ENCODE measurements around the gene NOL7. TPM values are rescaled to one million over a fixed set of nuclear protein-coding genes. Genes with fewer than 3 reads are reported as not detected.

The NOL7 gene
- 97.7 and 100 TPM in 2 replicates for total RNA-seq

DNA sequence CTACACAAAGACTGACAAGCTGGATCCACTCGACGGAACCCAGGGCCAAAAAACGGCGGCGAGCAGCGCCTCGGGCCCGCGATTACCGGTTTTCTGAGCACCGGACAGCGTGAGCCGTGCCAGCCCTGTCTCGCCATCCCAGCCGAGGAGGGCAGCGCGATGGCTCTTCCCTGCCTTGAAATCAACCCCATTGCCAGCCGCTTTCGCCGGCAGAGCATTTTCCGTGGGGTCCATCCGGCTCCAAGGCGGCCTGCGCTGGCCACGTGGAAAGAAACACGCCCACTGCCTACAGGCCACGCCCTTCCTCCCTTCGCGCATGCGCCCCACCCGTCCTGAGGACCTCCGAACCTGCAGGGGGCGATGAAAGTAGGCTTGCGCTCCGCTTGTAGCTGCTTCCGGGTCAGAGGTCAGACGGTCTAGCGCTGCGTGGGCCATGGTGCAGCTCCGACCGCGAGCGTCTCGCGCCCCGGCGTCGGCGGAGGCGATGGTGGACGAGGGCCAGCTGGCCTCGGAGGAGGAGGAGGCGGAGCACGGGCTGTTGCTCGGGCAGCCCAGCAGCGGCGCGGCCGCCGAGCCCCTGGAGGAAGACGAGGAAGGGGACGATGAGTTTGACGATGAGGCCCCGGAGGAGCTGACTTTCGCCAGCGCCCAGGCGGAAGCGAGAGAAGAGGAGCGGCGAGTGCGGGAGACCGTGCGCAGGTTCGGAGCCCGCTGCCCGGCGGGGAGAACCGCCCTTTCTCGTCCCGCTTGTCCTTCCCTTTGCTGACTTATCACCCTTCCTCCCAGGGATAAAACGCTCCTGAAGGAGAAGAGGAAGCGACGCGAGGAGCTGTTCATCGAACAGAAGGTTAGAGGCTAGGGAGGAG is at the start of gene NOL7:
NOL7 (plus strand) TSS at position 410 of the 866 bp plus-strand sequence; CDS start at position 434, 24 bp downstream.
- H3K4me1 Mint-ChIP-seq (ENCODE audit: low read depth): peaks cover 54% of the 10 kb centered on the region
- H3K27ac Mint-ChIP-seq: peak within 1 kb of the TSS; percentile 87
- no peaks in the 10 kb centered on the region for H3K27me3 Mint-ChIP-seq (ENCODE audit: insufficient read depth)
- H3K9me3 Mint-ChIP-seq: no peaks in the 10 kb centered on the region
- H3K36me3 Mint-ChIP-seq (ENCODE audit: low read depth): peaks cover 19% of the 10 kb centered on the region
- peak; percentile 98 for DNase-seq (ENCODE audit: low spot score)
- intact Hi-C loops (cut with micrococcal nuclease): loop anchor here (1.0 to 10.0 kb wide), 8 partner anchors 41 to 450 kb away; partner anchors contain the start of genes GFOD1, MCUR1, RANBP9 and SIRT5
- peak within 1 kb of the TSS; percentile 99 for H3K4me3 Mint-ChIP-seq

DNA sequence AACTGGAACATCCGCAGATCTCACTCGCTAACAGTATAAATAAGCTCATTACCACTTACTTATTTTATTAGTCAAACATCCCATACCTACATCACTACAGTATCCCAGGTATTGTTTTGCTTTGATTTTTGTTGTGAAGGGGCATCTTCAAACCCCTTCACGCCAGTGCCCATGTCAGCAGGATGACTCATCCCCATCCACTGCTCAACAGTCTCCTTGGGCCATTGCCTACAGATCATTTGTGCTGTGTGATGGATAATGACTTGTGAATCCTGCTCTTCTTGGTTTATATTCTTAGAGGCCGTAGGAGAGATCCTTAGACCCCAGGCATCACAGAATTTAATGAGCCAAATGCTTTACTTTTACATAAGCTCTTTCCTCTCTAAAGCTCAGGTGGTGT is 49.2 kb upstream of the NOL7 start:
- H3K36me3 Mint-ChIP-seq (ENCODE audit: low read depth): no peaks in the 10 kb centered on the region
- H3K9me3 Mint-ChIP-seq: no peaks in the 10 kb centered on the region
- DNase-seq (ENCODE audit: low spot score): no peak
- H3K4me1 Mint-ChIP-seq (ENCODE audit: low read depth): no peaks in the 10 kb centered on the region
- H3K27ac Mint-ChIP-seq: no peak overlapping the region
- H3K27me3 Mint-ChIP-seq (ENCODE audit: insufficient read depth): peaks cover 16% of the 10 kb centered on the region
- intact Hi-C loops (cut with micrococcal nuclease): no loop called here
- H3K4me3 Mint-ChIP-seq: no peak overlapping the region

DNA sequence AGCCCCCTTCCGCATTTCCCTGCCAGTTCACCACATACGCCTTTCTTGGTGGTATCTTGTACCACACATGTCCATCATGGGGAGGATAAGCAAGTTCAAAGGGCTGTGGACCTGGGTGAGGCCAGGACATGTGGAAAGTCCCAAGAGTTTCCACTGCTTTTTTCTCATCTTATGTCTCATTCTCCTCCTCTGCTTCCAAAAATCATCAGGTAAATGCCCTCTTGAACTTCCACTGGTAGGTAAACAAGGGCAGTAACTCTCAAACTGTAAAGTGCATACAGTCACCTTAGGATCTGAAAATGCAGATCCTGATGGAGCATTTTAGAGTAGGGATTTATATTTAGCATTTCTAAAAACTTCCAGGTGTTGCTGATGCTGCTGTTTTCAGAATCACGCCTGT is 48.6 kb upstream of the NOL7 start:
- H3K36me3 Mint-ChIP-seq (ENCODE audit: low read depth): no peaks in the 10 kb centered on the region
- no peak overlapping the region for H3K4me3 Mint-ChIP-seq
- intact Hi-C loops (cut with micrococcal nuclease): no loop called here
- H3K27ac Mint-ChIP-seq: no peak overlapping the region
- no peaks in the 10 kb centered on the region for H3K4me1 Mint-ChIP-seq (ENCODE audit: low read depth)
- no peak for DNase-seq (ENCODE audit: low spot score)
- no peaks in the 10 kb centered on the region for H3K9me3 Mint-ChIP-seq
- peaks cover 19% of the 10 kb centered on the region for H3K27me3 Mint-ChIP-seq (ENCODE audit: insufficient read depth)

- Mint-ChIP-seq H3K9me3 (no peaks in the 10 kb centered on the region), H3K4me3 (no peak overlapping the region), H3K27me3 (ENCODE audit: insufficient read depth) (peaks cover 16% of the 10 kb centered on the region), H3K4me1 (ENCODE audit: low read depth) (no peaks in the 10 kb centered on the region), H3K36me3 (ENCODE audit: low read depth) (no peaks in the 10 kb centered on the region), H3K27ac (no peak overlapping the region)
- intact Hi-C loops (cut with micrococcal nuclease): no loop called here
- no peak for DNase-seq (ENCODE audit: low spot score)
Observed at GRCh38 chr6:13568970-13569369, 46.2 kb upstream of the NOL7 start.

- peaks cover 11% of the 10 kb centered on the region for H3K27me3 Mint-ChIP-seq (ENCODE audit: insufficient read depth)
- peaks cover 19% of the 10 kb centered on the region for H3K4me1 Mint-ChIP-seq (ENCODE audit: low read depth)
- H3K9me3 Mint-ChIP-seq: no peaks in the 10 kb centered on the region
- H3K36me3 Mint-ChIP-seq (ENCODE audit: low read depth): no peaks in the 10 kb centered on the region
- peak overlapping the region; percentile 14 for H3K27ac Mint-ChIP-seq
- H3K4me3 Mint-ChIP-seq: peak overlapping the region; percentile 60
- intact Hi-C loops (cut with micrococcal nuclease): loop anchor here (5.0 kb wide), 1 partner anchor 215 kb away; no protein-coding TSS in a partner anchor
- no peak for DNase-seq (ENCODE audit: low spot score)
Observed at GRCh38 chr6:13572240-13572639, 42.9 kb upstream of the NOL7 start.

DNA sequence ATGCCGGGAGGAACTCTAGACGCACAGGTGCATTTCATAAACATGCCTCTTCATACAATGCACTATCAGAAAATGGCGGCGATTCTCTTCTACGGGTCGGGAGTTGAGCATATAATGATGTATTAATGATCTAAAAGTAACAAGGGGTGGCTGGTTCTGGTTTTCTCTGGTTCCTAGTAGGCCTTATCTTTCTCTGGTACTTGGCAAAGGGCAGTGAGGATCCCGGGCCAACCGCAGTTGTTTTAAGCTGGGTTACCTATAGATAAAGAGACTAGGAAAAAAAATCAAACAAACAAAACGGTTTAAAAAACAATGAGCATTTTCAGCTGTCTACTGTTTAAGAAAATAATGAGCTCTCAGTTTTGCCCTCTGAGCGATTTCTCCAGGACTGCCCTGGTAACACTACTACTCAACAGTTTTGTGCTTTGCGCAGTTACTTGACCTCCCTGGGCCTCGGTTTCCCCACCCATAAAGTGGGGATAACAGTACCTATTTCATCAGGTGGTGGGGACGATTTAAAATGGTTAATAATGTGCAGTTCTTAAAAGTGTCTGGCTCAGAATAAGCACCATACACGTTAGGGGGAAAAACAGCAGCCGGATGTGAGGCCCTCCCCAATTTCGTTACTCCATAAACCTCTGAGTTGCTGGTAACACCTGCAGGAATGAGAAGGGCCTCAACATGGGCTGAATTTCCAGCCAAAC is 42.0 kb upstream of the NOL7 start:
- Mint-ChIP-seq H3K27ac (peak overlapping the region; percentile 26), H3K27me3 (ENCODE audit: insufficient read depth) (peaks cover 11% of the 10 kb centered on the region), H3K4me1 (ENCODE audit: low read depth) (peaks cover 19% of the 10 kb centered on the region), H3K9me3 (no peaks in the 10 kb centered on the region), H3K4me3 (peak overlapping the region; percentile 79), H3K36me3 (ENCODE audit: low read depth) (peaks cover 2% of the 10 kb centered on the region)
- DNase-seq (ENCODE audit: low spot score): no peak
- intact Hi-C loops (cut with micrococcal nuclease): loop anchor here (5.0 kb wide), 1 partner anchor 214 kb away; no protein-coding TSS in a partner anchor

GRCh38 chr6:13573669-13574110 is 41.4 kb upstream of the NOL7 start:
- peak overlapping the region; percentile 71 for H3K27ac Mint-ChIP-seq
- intact Hi-C loops (cut with micrococcal nuclease): loop anchor here (1.0 to 5.0 kb wide), 9 partner anchors 42 to 501 kb away; partner anchors contain the start of genes GFOD1, MCUR1 and NOL7
- H3K36me3 Mint-ChIP-seq (ENCODE audit: low read depth): peaks cover 2% of the 10 kb centered on the region
- no peaks in the 10 kb centered on the region for H3K9me3 Mint-ChIP-seq
- peak overlapping the region; percentile 79 for H3K4me3 Mint-ChIP-seq
- H3K27me3 Mint-ChIP-seq (ENCODE audit: insufficient read depth): peaks cover 9% of the 10 kb centered on the region
- no peak for DNase-seq (ENCODE audit: low spot score)
- peaks cover 19% of the 10 kb centered on the region for H3K4me1 Mint-ChIP-seq (ENCODE audit: low read depth)

DNA sequence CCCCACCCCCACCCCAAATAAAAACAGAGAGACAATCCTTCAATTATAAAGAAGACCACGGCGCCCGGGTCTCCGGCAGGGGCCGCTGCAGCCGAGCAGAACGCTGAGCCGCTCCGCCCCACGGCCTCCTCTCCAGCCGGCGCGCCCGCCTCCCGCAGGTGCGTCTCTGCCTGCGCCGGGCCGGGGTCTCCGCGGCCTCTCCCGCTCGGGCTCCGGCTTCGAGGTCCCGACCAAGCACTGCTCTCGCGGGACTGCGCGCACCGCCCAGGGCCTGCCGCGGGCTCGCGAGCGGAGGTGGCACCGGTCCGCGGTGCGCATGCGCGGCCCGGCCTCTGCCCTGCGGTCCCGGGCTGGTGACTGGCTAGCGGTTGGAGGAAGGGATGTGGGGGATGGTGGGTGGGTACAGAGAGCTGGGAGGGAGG is 41.0 kb upstream of the NOL7 start:
- intact Hi-C loops (cut with micrococcal nuclease): loop anchor here (1.0 to 5.0 kb wide), 9 partner anchors 41 to 501 kb away; partner anchors contain the start of genes GFOD1, MCUR1 and NOL7
- H3K27ac Mint-ChIP-seq: peak overlapping the region; percentile 99
- peaks cover 2% of the 10 kb centered on the region for H3K36me3 Mint-ChIP-seq (ENCODE audit: low read depth)

GRCh38 chr6:13574571-13575376 is 40.4 kb upstream of the NOL7 start, which contains the start of gene SIRT5:
Gene SIRT5, plus strand, starts transcription at chr6:13574601. Its CDS starts 9,510 bp downstream, at chr6:13584111.
- H3K27me3 Mint-ChIP-seq (ENCODE audit: insufficient read depth): peaks cover 9% of the 10 kb centered on the region
- peak within 1 kb of the TSS; percentile 99 for H3K27ac Mint-ChIP-seq
- peak within 1 kb of the TSS; percentile 92 for H3K4me3 Mint-ChIP-seq
- peaks cover 2% of the 10 kb centered on the region for H3K36me3 Mint-ChIP-seq (ENCODE audit: low read depth)
- intact Hi-C loops (cut with micrococcal nuclease): loop anchor here (1.0 to 5.0 kb wide), 14 partner anchors 41 to 500 kb away; partner anchors contain the start of genes GFOD1, MCUR1, NOL7 and TBC1D7
- peak; percentile 72 for DNase-seq (ENCODE audit: low spot score)
- H3K9me3 Mint-ChIP-seq: no peaks in the 10 kb centered on the region
- H3K4me1 Mint-ChIP-seq (ENCODE audit: low read depth): peaks cover 19% of the 10 kb centered on the region

More for the DNA sequence above, 41.0 kb upstream of the NOL7 start:
- Mint-ChIP-seq H3K4me1 (ENCODE audit: low read depth) (peaks cover 19% of the 10 kb centered on the region), H3K27me3 (ENCODE audit: insufficient read depth) (peaks cover 9% of the 10 kb centered on the region), H3K4me3 (peak overlapping the region; percentile 92), H3K9me3 (no peaks in the 10 kb centered on the region)
- peak; percentile 90 for DNase-seq (ENCODE audit: low spot score)

DNA sequence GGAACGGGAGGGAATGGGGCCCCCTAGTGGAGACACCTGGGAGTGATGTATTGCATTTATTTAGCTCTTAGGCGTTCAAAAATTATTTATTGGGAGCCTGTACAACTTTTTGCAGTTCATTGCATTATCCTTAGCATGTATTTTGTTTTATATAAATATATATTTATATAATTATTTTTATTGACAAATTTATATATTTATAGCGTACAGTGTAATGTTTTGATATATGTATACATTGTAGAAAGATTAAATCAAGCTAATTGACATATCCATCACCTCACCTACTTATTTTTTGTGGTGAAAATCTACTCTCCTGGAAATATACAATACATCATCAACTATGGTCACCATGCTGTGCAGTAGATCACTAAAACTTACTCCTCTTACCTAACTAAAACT is 39.8 kb upstream of the NOL7 start:
- Mint-ChIP-seq H3K9me3 (no peaks in the 10 kb centered on the region), H3K4me1 (ENCODE audit: low read depth) (peaks cover 19% of the 10 kb centered on the region), H3K36me3 (ENCODE audit: low read depth) (peaks cover 3% of the 10 kb centered on the region), H3K27me3 (ENCODE audit: insufficient read depth) (peaks cover 9% of the 10 kb centered on the region), H3K4me3 (peak overlapping the region; percentile 92), H3K27ac (peak overlapping the region; percentile 99)
- intact Hi-C loops (cut with micrococcal nuclease): loop anchor here (1.0 to 2.0 kb wide), 8 partner anchors 121 to 499 kb away; partner anchors contain the start of genes MCUR1 and TBC1D7
- DNase-seq (ENCODE audit: low spot score): no peak

- Mint-ChIP-seq H3K27me3 (ENCODE audit: insufficient read depth) (peaks cover 6% of the 10 kb centered on the region), H3K9me3 (no peaks in the 10 kb centered on the region), H3K4me3 (peak overlapping the region; percentile 52), H3K27ac (peak overlapping the region; percentile 57), H3K4me1 (ENCODE audit: low read depth) (peaks cover 19% of the 10 kb centered on the region), H3K36me3 (ENCODE audit: low read depth) (peaks cover 7% of the 10 kb centered on the region)
- intact Hi-C loops (cut with micrococcal nuclease): no loop called here
- no peak for DNase-seq (ENCODE audit: low spot score)
Observed at GRCh38 chr6:13576017-13576416, 39.1 kb upstream of the NOL7 start.

- DNase-seq (ENCODE audit: low spot score): no peak
- Mint-ChIP-seq H3K27me3 (ENCODE audit: insufficient read depth) (peaks cover 2% of the 10 kb centered on the region), H3K9me3 (no peaks in the 10 kb centered on the region), H3K4me1 (ENCODE audit: low read depth) (peaks cover 19% of the 10 kb centered on the region), H3K4me3 (no peak overlapping the region), H3K36me3 (ENCODE audit: low read depth) (peaks cover 9% of the 10 kb centered on the region), H3K27ac (no peak overlapping the region)
- intact Hi-C loops (cut with micrococcal nuclease): no loop called here
Observed at GRCh38 chr6:13577926-13578325, 37.2 kb upstream of the NOL7 start.

All from activated T-helper 1 cell treated with anti-CD3 and anti-CD28 coated beads, Interleukin-12 subunit alpha, Interleukin-12 subunit beta, Interleukin-2, Interleukin-4 antibody, amounts not matched to agents 30 ng/mL and 10 ng/mL and 1 ng/mL, durations not matched to agents 14 hours and 24 hours and 36 hours (primary cell).